Measurements from ENCODE around the gene HYI.
A peak's percentile ranks its signal among the peaks of the same experiment; 100 is the strongest.
"Not testable (repeated sequence)": the region's sequence is repeated elsewhere in the genome, so short reads cannot be mapped to it uniquely, and the experiment has no call there.

Gene HYI

GRCh38 chr1:43420874-43421273 lies 32.9 kb downstream of the HYI start:
- no peak overlapping the region for H3K4me3 ChIP-seq (ENCODE audit: low read depth, low read length)
- TF ChIP-seq, protein P1, sequence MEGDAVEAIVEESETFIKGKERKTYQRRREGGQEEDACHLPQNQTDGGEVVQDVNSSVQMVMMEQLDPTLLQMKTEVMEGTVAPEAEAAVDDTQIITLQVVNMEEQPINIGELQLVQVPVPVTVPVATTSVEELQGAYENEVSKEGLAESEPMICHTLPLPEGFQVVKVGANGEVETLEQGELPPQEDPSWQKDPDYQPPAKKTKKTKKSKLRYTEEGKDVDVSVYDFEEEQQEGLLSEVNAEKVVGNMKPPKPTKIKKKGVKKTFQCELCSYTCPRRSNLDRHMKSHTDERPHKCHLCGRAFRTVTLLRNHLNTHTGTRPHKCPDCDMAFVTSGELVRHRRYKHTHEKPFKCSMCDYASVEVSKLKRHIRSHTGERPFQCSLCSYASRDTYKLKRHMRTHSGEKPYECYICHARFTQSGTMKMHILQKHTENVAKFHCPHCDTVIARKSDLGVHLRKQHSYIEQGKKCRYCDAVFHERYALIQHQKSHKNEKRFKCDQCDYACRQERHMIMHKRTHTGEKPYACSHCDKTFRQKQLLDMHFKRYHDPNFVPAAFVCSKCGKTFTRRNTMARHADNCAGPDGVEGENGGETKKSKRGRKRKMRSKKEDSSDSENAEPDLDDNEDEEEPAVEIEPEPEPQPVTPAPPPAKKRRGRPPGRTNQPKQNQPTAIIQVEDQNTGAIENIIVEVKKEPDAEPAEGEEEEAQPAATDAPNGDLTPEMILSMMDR (IDR thresholded peaks at IDR 0.05; ENCODE audit: insufficient read depth, low read depth, low read length, missing control alignments) = no peak
- no peak for DNase-seq (ENCODE audit: low read depth)

DNA sequence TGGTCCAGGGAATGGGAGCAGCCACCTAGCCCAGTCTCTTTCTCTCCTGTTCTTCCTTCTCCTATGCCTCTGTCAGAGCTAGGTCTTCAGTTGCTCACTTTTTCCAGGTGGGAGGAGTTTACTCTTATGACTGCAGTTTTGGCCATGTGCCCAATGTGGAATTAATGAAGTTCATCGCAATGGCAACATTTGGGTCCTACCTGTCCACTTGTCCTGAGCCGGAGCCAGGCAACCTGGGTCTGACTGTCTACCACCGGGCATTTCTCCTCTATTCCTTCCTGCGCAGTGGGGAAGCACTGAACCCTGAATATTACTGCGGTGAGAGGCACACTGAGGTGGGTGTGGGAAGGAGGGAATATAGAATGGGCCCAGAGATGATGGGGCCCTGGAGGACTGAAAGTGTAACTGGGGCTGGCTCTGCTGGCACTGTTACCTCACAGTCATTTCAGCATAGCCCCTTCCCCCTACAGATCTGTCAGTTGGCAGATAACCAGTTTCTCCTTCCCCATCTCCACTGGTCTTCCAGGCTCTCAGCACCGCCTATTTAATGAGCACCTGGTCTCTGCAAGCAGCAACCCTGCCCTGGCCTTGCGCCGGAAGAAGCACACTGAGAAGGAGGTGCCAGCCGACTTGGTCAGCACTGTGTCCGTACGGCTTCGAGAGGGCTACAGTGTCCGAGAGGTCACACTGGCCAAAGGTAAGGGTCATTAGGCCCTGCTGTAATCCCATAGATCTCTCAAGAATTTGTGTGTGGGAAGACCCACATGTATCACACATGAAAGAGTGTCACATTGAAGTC lies 33.9 kb downstream of the HYI start:
- TF ChIP-seq, protein P1 (IDR thresholded peaks at IDR 0.05; ENCODE audit: insufficient read depth, low read depth, low read length, missing control alignments) = no peak
- H3K4me3 ChIP-seq (ENCODE audit: low read depth, low read length) = no peak overlapping the region
- no peak for DNase-seq (ENCODE audit: low read depth)

GRCh38 chr1:43418858-43419257 lies 34.9 kb downstream of the HYI start:
- peak; percentile 57 for DNase-seq (ENCODE audit: low read depth)
- TF ChIP-seq, protein P1 (IDR thresholded peaks at IDR 0.05; ENCODE audit: insufficient read depth, low read depth, low read length, missing control alignments) = no peak
- H3K4me3 ChIP-seq (ENCODE audit: low read depth, low read length) = no peak overlapping the region

DNA sequence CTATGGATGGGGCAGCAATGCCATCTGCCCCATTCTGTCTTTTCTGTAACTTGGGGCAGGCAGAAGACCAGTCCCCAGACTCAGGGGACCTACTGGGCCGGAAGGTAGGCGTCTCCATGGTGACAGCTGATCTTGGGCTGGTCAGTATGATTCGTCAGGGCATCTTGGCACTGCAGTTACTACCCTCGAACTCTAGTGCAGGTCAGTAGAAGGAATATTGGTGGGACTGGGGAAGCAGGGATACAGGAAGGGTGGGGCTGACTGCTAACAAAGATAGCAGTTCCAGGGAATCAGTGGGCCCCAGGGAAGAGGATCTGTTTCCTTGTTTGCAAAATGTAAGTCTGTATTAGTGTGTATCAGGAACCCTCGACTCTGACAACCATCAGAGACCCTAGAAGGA lies 37.8 kb downstream of the HYI start:
- no peak for DNase-seq (ENCODE audit: low read depth)
- TF ChIP-seq, protein P1 (IDR thresholded peaks at IDR 0.05; ENCODE audit: insufficient read depth, low read depth, low read length, missing control alignments) = no peak
- H3K4me3 ChIP-seq (ENCODE audit: low read depth, low read length) = no peak overlapping the region

- TF ChIP-seq, protein P1 (IDR thresholded peaks at IDR 0.05; ENCODE audit: insufficient read depth, low read depth, low read length, missing control alignments) = peak; percentile 58
- no peak overlapping the region for H3K4me3 ChIP-seq (ENCODE audit: low read depth, low read length)
- peak; percentile 62 for DNase-seq (ENCODE audit: low read depth)
These were observed 39.0 kb downstream of the HYI start for GRCh38 chr1:43414634-43415223.

DNA sequence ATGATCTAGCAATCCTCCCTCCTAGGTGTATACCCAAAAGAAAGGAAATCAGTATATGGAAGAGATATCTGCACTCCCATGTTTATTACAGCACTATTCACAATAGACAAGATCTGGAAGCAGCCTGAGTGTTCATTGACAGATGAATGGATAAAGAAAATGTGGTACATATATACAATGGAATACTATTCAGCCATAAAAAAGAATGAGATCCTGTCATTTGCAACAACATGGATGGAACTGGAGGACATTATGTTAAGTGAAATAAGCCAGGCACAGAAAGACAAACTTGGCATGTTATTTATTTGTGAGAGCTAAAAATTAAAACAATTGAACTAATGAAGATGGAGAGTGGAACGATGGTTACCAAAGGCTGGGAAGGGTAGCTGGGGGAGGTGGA lies 40.3 kb downstream of the HYI start:
- not testable (repeated sequence) for H3K4me3 ChIP-seq (ENCODE audit: low read depth, low read length); DNase-seq (ENCODE audit: low read depth)

DNA sequence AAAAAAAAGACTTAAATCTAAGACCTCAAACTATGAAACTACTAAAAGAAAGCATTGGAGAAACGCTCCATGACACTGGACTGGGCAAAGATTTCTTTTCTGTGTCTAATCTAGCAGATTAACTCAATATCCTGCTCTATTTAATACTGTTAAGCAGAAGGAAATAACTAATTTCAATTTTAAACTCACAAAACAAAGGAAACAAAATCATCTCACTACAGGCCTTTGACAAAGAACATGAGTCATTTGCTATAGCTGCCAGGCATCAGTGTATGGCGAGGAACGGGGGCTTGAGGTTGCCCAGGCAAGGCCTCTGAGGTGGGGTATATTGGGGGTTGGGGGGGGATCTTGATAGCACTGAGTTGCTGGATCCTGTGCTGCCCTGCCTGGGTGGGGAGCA lies 43.2 kb downstream of the HYI start:
- no peak overlapping the region for H3K4me3 ChIP-seq (ENCODE audit: low read depth, low read length)
- no peak for DNase-seq (ENCODE audit: low read depth)
- TF ChIP-seq, protein P1 (IDR thresholded peaks at IDR 0.05; ENCODE audit: insufficient read depth, low read depth, low read length, missing control alignments) = no peak
